ENCODE measurements around the gene RHBDL2.
"Not testable (repeated sequence)": the region's sequence is repeated elsewhere in the genome, so short reads cannot be mapped to it uniquely, and the experiment has no call there.

DNA sequence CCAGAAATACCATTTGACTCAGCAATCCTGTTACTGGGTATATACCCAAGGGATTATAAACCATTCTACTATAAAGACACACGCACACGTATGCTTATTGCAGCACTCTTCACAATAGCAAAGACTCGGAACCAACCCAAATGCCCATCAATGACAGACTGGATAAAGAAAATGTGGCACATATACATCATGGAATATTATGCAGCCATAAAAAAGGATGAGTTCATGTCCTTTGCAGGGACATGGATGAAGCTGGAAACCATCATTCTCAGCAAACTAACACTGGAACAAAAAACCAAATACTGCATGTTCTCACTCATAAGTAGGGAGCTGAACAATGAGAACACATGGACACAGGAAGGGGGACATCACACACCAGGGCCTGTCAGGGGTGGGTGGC lies 96.5 kb downstream of the RHBDL2 start:
- TF ChIP-seq POLR2AphosphoS5 (IDR thresholded peaks at IDR 0.05; ENCODE audit: control insufficient read depth, insufficient read depth, low read depth, low read length); SMARCE1 (IDR thresholded peaks at IDR 0.05); BMI1 (IDR thresholded peaks at IDR 0.05; ENCODE audit: low read length); EZH2 (IDR thresholded peaks at IDR 0.05; ENCODE audit: borderline replicate concordance, low read depth, low read length): not testable (repeated sequence)
- TF ChIP-seq, protein P1, sequence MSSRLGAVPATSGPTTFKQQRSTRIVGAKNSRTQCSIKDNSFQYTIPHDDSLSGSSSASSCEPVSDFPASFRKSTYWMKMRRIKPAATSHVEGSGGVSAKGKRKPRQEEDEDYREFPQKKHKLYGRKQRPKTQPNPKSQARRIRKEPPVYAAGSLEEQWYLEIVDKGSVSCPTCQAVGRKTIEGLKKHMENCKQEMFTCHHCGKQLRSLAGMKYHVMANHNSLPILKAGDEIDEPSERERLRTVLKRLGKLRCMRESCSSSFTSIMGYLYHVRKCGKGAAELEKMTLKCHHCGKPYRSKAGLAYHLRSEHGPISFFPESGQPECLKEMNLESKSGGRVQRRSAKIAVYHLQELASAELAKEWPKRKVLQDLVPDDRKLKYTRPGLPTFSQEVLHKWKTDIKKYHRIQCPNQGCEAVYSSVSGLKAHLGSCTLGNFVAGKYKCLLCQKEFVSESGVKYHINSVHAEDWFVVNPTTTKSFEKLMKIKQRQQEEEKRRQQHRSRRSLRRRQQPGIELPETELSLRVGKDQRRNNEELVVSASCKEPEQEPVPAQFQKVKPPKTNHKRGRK (tag; IDR thresholded peaks at IDR 0.05): not testable (repeated sequence)

All from K562 (cell line).